Right lobe of liver (tissue), 4 donors: ENCODE measurements around the gene ATP1B1.

Experiments
- CTCF ChIP-seq, 4 donors: fragments of 200-600 bp in 3 of 4; fragments of 450-650 bp in 1 of 4; IDR thresholded peaks; one replicate each; pipeline versions ENCODE4 v1.5.1 to v1.8.0; 2016 to 2022; ENCODE audit warnings: antibody characterized with exemption in 4 of 4, mild to moderate bottlenecking in 2 of 4
- POLR2A ChIP-seq: fragments of 450-650 bp; IDR thresholded peaks from one replicate; pipeline ENCODE4 v1.6.1; 2017; ENCODE audit warnings: antibody characterized with exemption, mild to moderate bottlenecking
- donor health status: DM: no; HTN: no; CAD: no.
- donor health status: DM: no; HTN: no; CAD: no.
- donor health status: DM: no; HTN: yes; CAD: no.

DNA sequence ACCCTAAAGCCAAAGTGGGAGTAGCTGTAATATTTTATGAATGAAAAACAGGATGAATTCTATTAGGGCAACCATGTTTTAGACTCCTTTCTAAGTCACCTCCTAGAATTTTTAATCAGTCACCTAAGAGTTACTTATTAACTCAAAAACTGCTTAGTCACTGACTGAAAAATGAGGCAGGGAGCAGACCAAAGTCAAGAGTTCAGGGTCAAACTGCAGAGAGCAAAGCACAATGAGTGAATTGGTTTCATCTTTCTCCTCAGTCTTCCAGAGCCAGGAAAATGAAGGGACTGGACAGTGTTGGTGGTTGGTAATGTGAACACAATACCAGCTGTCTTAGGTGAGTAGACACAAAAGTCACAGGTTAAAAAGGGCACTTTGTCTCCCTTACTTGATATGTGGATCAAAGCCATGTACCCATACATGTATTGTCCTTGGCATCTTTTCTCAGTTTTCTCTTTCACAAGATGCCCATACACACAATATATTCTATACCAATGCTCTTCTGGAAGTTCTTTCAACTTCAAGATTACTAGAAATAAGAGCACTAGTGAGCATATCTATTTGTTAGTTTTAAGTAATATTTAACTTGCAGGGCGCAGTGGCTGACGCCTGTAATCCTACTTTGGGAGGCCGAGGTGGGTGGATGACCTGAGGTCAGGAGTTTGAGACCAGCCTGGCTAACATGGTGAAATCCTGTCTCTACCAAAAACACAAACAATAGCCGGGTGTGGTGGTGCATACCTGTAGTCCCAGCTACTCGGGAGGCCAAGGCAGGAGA, 42.2 kb downstream of the ATP1B1 start:
- TF ChIP-seq CTCF (IDR thresholded peaks at IDR 0.05): no peak
- no peak for TF ChIP-seq POLR2A
